ENCODE measurements around the gene MAGIX.

Gene MAGIX

DNA sequence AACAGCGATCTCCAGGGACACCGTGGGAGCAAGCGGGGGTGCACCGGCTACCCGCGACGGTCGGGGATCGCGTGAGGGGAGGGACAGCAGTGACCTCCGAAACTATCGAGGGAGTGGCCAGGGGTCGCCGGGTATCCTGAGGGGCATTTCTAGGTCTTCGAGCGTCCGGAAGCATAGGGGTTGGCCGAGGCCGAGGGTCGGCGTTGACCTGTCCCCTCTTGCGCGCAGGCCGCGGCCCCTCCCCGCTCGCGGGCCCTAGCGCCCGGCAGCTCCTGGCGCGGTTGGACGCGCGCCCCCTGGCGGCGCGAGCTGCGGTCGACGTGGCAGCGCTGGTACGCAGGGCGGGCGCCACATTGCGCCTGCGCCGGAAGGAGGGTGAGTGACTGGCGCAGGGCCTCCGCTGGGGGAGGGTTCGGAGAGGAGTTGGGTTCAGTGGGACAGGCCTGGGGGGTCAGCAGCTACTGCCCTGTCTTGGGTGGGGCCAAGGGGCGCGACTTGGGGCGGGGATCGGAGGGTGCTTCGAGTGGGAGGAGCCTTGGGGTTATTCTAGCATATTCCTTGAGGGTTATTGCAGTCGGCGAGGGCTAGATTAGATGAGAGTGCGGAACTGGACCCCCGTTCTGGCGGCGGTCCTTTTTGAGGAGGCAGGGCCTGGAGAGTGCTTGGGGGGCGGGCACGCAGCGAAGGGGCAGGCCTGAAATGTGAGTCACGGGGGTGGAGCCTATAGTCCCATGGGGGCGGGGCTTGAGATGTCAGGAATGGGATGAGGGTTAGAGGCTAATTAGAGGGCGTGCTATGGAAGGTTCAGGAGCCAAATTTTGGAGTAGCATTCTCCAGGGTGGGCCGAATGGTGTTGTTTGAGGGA is 1.2 kb downstream of the MAGIX start (continued):
- TF ChIP-seq, protein P1, sequence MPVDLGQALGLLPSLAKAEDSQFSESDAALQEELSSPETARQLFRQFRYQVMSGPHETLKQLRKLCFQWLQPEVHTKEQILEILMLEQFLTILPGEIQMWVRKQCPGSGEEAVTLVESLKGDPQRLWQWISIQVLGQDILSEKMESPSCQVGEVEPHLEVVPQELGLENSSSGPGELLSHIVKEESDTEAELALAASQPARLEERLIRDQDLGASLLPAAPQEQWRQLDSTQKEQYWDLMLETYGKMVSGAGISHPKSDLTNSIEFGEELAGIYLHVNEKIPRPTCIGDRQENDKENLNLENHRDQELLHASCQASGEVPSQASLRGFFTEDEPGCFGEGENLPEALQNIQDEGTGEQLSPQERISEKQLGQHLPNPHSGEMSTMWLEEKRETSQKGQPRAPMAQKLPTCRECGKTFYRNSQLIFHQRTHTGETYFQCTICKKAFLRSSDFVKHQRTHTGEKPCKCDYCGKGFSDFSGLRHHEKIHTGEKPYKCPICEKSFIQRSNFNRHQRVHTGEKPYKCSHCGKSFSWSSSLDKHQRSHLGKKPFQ (tag by site-specific recombination; IDR thresholded peaks at IDR 0.05), result no peak
- TF ChIP-seq GFI1B (tag by site-specific recombination; IDR thresholded peaks at IDR 0.05), result no peak
- TF ChIP-seq ZNF792 (tag by site-specific recombination; IDR thresholded peaks at IDR 0.05), result no peak
- no peak for TF ChIP-seq ZNF677 (tag by site-specific recombination; IDR thresholded peaks at IDR 0.05)
- TF ChIP-seq GLIS2 (tag by site-specific recombination; IDR thresholded peaks at IDR 0.05), result peak; percentile 97
- peak; percentile 89 for TF ChIP-seq KLF8 (tag by site-specific recombination; IDR thresholded peaks at IDR 0.05)
- no peak; the same call in 1 of the 2 replicates for TF ChIP-seq ZNF202 (tag by site-specific recombination; IDR thresholded peaks at IDR 0.05; ENCODE audit: borderline replicate concordance)
- TF ChIP-seq ZIC2 (tag by site-specific recombination; IDR thresholded peaks at IDR 0.05), result no peak
- no peak for TF ChIP-seq ZNF645 (tag by site-specific recombination; IDR thresholded peaks at IDR 0.05)
- TF ChIP-seq ZNF121 (tag by site-specific recombination; IDR thresholded peaks at IDR 0.05), result peak; percentile 38; the same call in 1 of the 2 replicates
- no peak for TF ChIP-seq ZNF416 (tag by site-specific recombination; IDR thresholded peaks at IDR 0.05)
- TF ChIP-seq ZNF391 (tag by site-specific recombination; IDR thresholded peaks at IDR 0.05; ENCODE audit: borderline replicate concordance, low read depth), result no peak; the same call in 1 of the 2 replicates
- no peak for TF ChIP-seq ZEB2 (tag by site-specific recombination; IDR thresholded peaks at IDR 0.05)
- no peak for TF ChIP-seq RBAK (tag by site-specific recombination; IDR thresholded peaks at IDR 0.05)
- TF ChIP-seq ZNF19 (tag by site-specific recombination; IDR thresholded peaks at IDR 0.05; ENCODE audit: low read depth), result no peak
- TF ChIP-seq ZNF654 (tag by site-specific recombination; IDR thresholded peaks at IDR 0.05; ENCODE audit: low read depth), result no peak
- TF ChIP-seq ZBTB21 (tag by site-specific recombination; IDR thresholded peaks at IDR 0.05), result no peak
- TF ChIP-seq, protein P2, sequence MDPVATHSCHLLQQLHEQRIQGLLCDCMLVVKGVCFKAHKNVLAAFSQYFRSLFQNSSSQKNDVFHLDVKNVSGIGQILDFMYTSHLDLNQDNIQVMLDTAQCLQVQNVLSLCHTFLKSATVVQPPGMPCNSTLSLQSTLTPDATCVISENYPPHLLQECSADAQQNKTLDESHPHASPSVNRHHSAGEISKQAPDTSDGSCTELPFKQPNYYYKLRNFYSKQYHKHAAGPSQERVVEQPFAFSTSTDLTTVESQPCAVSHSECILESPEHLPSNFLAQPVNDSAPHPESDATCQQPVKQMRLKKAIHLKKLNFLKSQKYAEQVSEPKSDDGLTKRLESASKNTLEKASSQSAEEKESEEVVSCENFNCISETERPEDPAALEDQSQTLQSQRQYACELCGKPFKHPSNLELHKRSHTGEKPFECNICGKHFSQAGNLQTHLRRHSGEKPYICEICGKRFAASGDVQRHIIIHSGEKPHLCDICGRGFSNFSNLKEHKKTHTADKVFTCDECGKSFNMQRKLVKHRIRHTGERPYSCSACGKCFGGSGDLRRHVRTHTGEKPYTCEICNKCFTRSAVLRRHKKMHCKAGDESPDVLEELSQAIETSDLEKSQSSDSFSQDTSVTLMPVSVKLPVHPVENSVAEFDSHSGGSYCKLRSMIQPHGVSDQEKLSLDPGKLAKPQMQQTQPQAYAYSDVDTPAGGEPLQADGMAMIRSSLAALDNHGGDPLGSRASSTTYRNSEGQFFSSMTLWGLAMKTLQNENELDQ (tag by site-specific recombination; IDR thresholded peaks at IDR 0.05; ENCODE audit: low read depth), result no peak
- no peak for TF ChIP-seq ZSCAN4 (tag by site-specific recombination; IDR thresholded peaks at IDR 0.05)
- peak; percentile 97 for TF ChIP-seq SP3 (tag by site-specific recombination; IDR thresholded peaks at IDR 0.05)
- TF ChIP-seq, protein P3, sequence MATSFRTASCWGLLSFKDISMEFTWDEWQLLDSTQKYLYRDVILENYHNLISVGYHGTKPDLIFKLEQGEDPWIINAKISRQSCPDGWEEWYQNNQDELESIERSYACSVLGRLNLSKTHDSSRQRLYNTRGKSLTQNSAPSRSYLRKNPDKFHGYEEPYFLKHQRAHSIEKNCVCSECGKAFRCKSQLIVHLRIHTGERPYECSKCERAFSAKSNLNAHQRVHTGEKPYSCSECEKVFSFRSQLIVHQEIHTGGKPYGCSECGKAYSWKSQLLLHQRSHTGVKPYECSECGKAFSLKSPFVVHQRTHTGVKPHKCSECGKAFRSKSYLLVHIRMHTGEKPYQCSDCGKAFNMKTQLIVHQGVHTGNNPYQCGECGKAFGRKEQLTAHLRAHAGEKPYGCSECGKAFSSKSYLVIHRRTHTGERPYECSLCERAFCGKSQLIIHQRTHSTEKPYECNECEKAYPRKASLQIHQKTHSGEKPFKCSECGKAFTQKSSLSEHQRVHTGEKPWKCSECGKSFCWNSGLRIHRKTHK (tag by site-specific recombination; IDR thresholded peaks at IDR 0.05), result no peak
- TF ChIP-seq, protein P4, sequence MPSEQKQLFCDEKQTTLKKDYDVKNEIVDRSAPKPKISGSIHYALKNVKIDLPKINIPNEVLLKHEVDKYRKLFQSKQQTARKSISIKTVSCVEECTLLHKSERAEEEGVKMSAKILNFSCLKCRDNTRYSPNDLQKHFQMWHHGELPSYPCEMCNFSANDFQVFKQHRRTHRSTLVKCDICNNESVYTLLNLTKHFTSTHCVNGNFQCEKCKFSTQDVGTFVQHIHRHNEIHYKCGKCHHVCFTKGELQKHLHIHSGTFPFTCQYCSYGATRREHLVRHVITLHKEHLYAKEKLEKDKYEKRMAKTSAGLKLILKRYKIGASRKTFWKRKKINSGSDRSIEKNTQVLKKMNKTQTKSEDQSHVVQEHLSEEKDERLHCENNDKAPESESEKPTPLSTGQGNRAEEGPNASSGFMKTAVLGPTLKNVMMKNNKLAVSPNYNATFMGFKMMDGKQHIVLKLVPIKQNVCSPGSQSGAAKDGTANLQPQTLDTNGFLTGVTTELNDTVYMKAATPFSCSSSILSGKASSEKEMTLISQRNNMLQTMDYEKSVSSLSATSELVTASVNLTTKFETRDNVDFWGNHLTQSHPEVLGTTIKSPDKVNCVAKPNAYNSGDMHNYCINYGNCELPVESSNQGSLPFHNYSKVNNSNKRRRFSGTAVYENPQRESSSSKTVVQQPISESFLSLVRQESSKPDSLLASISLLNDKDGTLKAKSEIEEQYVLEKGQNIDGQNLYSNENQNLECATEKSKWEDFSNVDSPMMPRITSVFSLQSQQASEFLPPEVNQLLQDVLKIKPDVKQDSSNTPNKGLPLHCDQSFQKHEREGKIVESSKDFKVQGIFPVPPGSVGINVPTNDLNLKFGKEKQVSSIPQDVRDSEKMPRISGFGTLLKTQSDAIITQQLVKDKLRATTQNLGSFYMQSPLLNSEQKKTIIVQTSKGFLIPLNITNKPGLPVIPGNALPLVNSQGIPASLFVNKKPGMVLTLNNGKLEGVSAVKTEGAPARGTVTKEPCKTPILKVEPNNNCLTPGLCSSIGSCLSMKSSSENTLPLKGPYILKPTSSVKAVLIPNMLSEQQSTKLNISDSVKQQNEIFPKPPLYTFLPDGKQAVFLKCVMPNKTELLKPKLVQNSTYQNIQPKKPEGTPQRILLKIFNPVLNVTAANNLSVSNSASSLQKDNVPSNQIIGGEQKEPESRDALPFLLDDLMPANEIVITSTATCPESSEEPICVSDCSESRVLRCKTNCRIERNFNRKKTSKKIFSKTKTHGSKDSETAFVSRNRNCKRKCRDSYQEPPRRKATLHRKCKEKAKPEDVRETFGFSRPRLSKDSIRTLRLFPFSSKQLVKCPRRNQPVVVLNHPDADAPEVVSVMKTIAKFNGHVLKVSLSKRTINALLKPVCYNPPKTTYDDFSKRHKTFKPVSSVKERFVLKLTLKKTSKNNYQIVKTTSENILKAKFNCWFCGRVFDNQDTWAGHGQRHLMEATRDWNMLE (tag by site-specific recombination; conservative IDR thresholded peaks at IDR 0.05; ENCODE audit: low read depth), result no peak
- TF ChIP-seq HOXC10 (CRISPR knock-in tag; IDR thresholded peaks at IDR 0.05), result no peak
- peak; percentile 90 for TF ChIP-seq BCL11A (tag by site-specific recombination; IDR thresholded peaks at IDR 0.05; ENCODE audit: low read depth)
- TF ChIP-seq ZNF16 (tag by site-specific recombination; IDR thresholded peaks at IDR 0.05; ENCODE audit: low read depth), result peak; percentile 59; the same call in 1 of the 2 replicates
- TF ChIP-seq EGR2 (tag by site-specific recombination; IDR thresholded peaks at IDR 0.05; ENCODE audit: low read depth), result no peak
- 0 out of 2 replicates have a peak, but pooled peaks have one; percentile 65 for TF ChIP-seq ZNF561 (tag by site-specific recombination; IDR thresholded peaks at IDR 0.05; ENCODE audit: borderline replicate concordance)

All from HEK293 (cell line).